ENCODE results near the gene OOSP4A.

The OOSP4A gene

DNA sequence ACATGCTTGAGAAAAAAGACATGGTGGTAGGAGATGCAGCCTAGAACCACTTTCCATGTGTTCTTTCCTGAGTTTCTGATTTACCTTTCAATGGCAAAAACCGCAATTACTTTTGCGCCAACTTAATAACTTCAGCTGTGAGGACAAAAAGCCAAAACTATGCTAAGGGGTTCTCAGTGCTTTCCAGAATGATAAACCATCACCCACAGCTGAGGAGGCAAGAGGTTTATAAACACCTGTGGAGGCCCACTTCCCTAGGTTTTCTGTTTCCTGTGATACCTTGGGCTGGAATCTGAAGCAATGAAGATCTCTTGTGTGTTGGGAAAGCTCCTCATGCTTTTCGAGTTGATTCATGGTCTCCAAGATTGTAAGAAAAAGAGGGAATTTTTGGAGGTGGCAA is at the start of gene OOSP4A:
TSS of gene OOSP4A (plus strand) at position 301 of the 400 bp plus-strand sequence. CDS start at position 301, 0 bp downstream.
- Histone ChIP-seq H3K27ac (no peak within 1 kb of the TSS), H3K4me1 (no peaks in the 10 kb centered on the region), H3K27me3 (no peaks in the 10 kb centered on the region), H3K36me3 (no peaks in the 10 kb centered on the region), H4K20me1 (no peaks in the 10 kb centered on the region), H3K4me2 (no peak within 1 kb of the TSS), H3K9me3 (replicated peaks in 1 of 11) (no peaks in the 10 kb centered on the region), H3K4me3 (no peak within 1 kb of the TSS), H3K9ac (no peak within 1 kb of the TSS)
- no peak for TF ChIP-seq Cebpa-rat (IDR thresholded peaks at IDR 0.05)

DNA sequence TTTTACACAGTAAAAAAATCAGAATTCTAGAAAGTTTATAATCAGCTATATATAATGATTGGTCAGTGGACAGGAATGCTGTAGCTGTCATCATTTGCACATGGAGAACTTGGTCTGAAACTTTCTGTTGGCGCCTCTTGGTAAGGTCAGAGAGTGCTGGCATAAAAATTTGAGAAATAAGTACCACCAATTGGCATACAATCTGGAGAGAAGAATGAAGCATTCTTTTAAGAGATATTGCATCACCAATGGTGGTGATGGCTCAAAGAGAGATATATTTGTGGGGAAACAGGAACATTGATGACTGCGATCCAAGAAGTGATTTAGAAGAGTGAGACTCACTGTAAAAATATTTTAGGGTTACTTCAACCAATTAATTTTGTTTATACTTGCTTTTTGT is 45.4 kb upstream of the OOSP4A start:
- H3K27me3 ChIP-seq, result no peaks in the 10 kb centered on the region
- H3K9me3 ChIP-seq (replicated peaks in 1 of 11), result peaks cover 32 to 50% (median 42%) of the 10 kb centered on the region in 11 experiments
- no peak for TF ChIP-seq Cebpa-rat (IDR thresholded peaks at IDR 0.05)
- H3K27ac ChIP-seq, result no peak overlapping the region
- no peaks in the 10 kb centered on the region for H4K20me1 ChIP-seq
- H3K9ac ChIP-seq, result no peak overlapping the region
- no peak overlapping the region for H3K4me3 ChIP-seq
- H3K4me2 ChIP-seq, result no peak overlapping the region
- H3K4me1 ChIP-seq, result no peaks in the 10 kb centered on the region
- H3K36me3 ChIP-seq, result peaks cover 0 to 3% (median 0%) of the 10 kb centered on the region in 11 experiments; a peak in 3 of 22 replicates

DNA sequence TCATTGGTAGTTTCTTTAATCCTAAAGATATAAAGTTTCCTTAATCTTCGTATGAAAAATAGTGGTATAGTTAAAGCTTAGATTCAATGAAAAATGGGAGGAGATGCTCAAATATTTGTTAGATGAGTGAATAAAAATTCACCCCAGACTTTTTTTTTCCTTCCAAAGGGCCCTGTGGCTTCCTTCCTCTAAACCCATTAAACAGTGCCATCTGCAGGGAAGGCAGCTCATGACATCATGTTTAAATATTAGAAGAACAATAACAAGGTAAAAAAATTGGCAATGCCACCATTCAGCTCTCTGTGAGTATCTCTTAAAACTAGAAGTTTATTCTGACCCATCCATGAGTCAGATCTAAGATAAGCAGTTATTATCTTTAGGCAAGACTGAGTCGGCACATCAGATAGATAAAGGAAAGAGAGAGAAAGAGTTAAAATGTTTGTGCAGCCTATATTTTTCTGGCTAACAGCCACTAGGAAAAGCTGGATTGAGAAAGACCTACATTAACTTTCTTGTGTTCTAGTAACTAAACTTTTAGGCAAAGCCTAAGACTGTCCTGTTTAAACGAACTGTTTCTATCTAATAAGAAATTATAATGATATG is 44.7 kb upstream of the OOSP4A start:
- Histone ChIP-seq H3K4me2 (no peak overlapping the region), H4K20me1 (no peaks in the 10 kb centered on the region), H3K4me1 (no peaks in the 10 kb centered on the region), H3K27me3 (no peaks in the 10 kb centered on the region), H3K27ac (no peak overlapping the region), H3K9me3 (replicated peaks in 1 of 11) (peaks cover 38 to 56% (median 48%) of the 10 kb centered on the region in 11 experiments), H3K9ac (no peak overlapping the region), H3K4me3 (no peak overlapping the region), H3K36me3 (peaks cover 0 to 3% (median 0%) of the 10 kb centered on the region in 11 experiments; a peak in 3 of 22 replicates)
- TF ChIP-seq Cebpa-rat (IDR thresholded peaks at IDR 0.05), result no peak

DNA sequence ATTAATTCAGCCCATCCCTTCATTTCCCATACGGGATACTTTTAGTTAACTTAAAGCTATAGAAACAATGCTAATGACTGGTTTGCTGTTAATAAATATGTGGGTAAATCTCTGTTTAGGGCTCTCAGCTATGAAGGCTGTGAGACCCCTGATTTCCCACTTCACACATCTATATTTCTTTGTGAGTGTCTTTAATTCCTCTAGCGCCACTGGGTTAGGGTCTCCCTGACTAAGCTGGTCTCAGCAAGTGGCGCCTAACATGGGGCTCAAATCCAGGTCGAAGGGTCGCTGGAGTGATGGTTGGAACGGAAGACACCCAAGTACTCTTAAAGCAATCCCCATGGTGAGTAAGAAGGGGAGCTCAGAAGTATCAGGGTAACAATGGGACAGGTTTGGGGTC is 40.0 kb upstream of the OOSP4A start:
- no peaks in the 10 kb centered on the region for H3K27me3 ChIP-seq
- H3K36me3 ChIP-seq, result peaks cover 0 to 3% (median 0%) of the 10 kb centered on the region in 11 experiments; a peak in 3 of 22 replicates
- no peak for TF ChIP-seq Cebpa-rat (IDR thresholded peaks at IDR 0.05)
- no peak overlapping the region for H3K4me2 ChIP-seq
- H4K20me1 ChIP-seq, result no peaks in the 10 kb centered on the region
- no peak overlapping the region for H3K27ac ChIP-seq
- H3K9me3 ChIP-seq (replicated peaks in 1 of 11), result peaks cover 58 to 79% (median 72%) of the 10 kb centered on the region in 11 experiments
- H3K9ac ChIP-seq, result no peak overlapping the region
- no peak overlapping the region for H3K4me3 ChIP-seq
- no peaks in the 10 kb centered on the region for H3K4me1 ChIP-seq

DNA sequence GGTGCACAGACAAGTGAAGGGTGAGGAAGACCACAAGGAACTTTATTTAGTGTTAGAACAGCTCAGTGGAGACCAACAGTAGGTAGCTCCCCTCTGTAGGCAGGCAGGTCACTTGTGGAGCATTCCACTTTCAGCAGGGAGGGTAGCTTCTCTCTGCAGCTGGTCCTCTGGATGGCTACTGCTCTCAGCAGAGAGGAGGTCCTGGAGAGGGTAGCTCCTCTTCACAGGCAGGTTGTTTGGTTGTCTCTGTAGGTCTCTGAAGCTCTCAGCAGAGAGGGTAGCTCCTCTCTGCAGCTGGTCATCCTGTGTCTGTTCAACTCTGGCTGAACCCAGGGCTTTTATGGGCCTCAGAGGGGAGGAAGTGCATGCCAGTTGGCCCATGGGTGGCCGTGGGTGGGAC is 32.1 kb upstream of the OOSP4A start:
- H3K4me2 ChIP-seq, result no peak overlapping the region
- no peak overlapping the region for H3K9ac ChIP-seq
- H3K4me3 ChIP-seq, result peak overlapping the region in 1 of 10 experiments; percentile 10; a peak in 1 of 20 replicates
- no peak for TF ChIP-seq Cebpa-rat (IDR thresholded peaks at IDR 0.05)
- no peaks in the 10 kb centered on the region for H4K20me1 ChIP-seq
- H3K4me1 ChIP-seq, result no peaks in the 10 kb centered on the region
- H3K27ac ChIP-seq, result no peak overlapping the region
- H3K9me3 ChIP-seq (replicated peaks in 1 of 11), result peaks cover 41 to 60% (median 55%) of the 10 kb centered on the region in 11 experiments
- H3K36me3 ChIP-seq, result peaks cover 0 to 6% (median 0%) of the 10 kb centered on the region in 11 experiments; a peak in 2 of 22 replicates
- no peaks in the 10 kb centered on the region for H3K27me3 ChIP-seq

DNA sequence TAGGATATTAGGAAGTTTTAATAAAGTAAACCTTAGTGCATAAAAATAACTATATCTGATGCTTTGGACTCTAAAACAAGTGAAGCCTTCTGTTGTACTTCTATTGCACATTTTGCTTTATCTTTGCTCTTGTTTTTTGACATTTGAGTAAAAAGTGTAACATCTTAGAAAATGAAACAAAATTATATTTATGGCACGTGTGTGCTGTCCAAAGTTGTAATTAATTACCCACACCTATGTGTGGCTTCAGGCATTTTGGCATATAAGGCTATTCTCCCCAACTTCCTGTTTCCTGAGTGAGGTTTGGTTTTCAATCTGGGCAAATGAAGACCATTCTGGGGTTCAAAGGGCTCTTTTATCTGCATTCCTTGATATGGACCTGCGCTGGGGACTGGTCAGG is 25.7 kb upstream of the OOSP4A start, which contains the start of gene OOSP1:
TSS of gene OOSP1 (plus strand) at position 301 of the 400 bp plus-strand sequence. CDS start at position 324, 23 bp downstream.
- Histone ChIP-seq H3K9ac (no peak within 1 kb of the TSS), H3K4me2 (no peak within 1 kb of the TSS; a peak in 1 of 22 replicates), H3K36me3 (no peaks in the 10 kb centered on the region), H3K27ac (no peak within 1 kb of the TSS), H4K20me1 (no peaks in the 10 kb centered on the region), H3K4me3 (no peak within 1 kb of the TSS), H3K4me1 (0 out of 20 replicates have a peak, but pooled peaks cover 0 to 6% (median 0%) of the 10 kb centered on the region in 10 experiments), H3K9me3 (replicated peaks in 1 of 11) (no peaks in the 10 kb centered on the region; a peak in 1 of 22 replicates), H3K27me3 (no peaks in the 10 kb centered on the region)
- TF ChIP-seq Cebpa-rat (IDR thresholded peaks at IDR 0.05), result no peak

DNA sequence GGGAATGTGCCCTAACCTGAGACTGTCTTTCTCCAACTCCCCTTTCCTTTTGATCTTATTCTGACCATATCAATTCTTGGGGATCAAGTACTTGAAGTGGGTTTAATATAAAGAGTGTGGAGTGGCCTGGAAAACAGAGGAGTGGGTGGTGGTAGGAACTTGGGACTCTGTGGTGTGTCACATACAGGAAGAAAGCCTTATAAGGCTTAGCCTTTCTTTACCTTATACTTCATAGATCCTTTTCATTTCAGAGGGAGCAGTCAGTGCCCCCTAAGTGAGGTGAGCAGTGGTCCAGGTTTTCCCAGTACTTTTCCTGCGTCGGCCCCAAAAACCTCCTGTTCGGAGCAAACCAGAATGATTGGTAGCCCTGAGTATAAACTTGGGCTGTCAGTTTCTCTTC is 25.1 kb upstream of the OOSP4A start:
- H3K9me3 ChIP-seq (replicated peaks in 1 of 11), result no peaks in the 10 kb centered on the region; a peak in 1 of 22 replicates
- H3K9ac ChIP-seq, result no peak overlapping the region
- H3K27ac ChIP-seq, result no peak overlapping the region
- TF ChIP-seq Cebpa-rat (IDR thresholded peaks at IDR 0.05), result no peak
- no peak overlapping the region; a peak in 1 of 22 replicates for H3K4me2 ChIP-seq
- no peaks in the 10 kb centered on the region for H4K20me1 ChIP-seq
- 0 out of 20 replicates have a peak, but pooled peaks cover 0 to 6% (median 0%) of the 10 kb centered on the region in 10 experiments for H3K4me1 ChIP-seq
- no peak overlapping the region for H3K4me3 ChIP-seq
- no peaks in the 10 kb centered on the region for H3K36me3 ChIP-seq
- no peaks in the 10 kb centered on the region for H3K27me3 ChIP-seq

DNA sequence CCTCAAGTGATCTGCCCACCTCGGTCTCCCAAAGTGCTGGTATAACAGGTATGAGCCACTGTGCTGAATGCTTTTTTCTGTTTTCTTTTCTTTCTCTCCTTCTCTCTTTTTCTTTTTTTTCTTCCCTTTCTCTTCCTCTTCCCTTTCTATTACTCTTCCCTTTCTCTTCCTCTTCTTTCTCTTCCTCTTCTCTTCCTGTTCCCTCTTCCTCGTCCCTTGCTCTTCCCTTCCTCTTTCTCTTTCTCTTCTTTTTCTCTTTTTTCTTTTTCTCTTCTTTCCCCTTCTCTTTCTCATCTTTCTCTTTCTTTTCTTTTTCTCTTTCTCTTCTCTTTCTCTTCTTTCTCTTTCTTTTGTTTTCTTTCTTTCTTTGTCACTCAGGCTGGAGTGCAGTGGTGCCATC is 24.4 kb upstream of the OOSP4A start:
- no peak overlapping the region for H3K4me3 ChIP-seq
- no peaks in the 10 kb centered on the region for H4K20me1 ChIP-seq
- no peak overlapping the region for H3K27ac ChIP-seq
- peaks cover under 1 to 6% (median 6%) of the 10 kb centered on the region in 10 experiments; a peak in 8 of 20 replicates for H3K4me1 ChIP-seq
- no peak overlapping the region for H3K9ac ChIP-seq
- H3K9me3 ChIP-seq (replicated peaks in 1 of 11), result peaks cover 0 to 5% (median 0%) of the 10 kb centered on the region in 11 experiments; a peak in 3 of 22 replicates
- H3K36me3 ChIP-seq, result no peaks in the 10 kb centered on the region
- no peak for TF ChIP-seq Cebpa-rat (IDR thresholded peaks at IDR 0.05)
- H3K4me2 ChIP-seq, result no peak overlapping the region
- H3K27me3 ChIP-seq, result no peaks in the 10 kb centered on the region

DNA sequence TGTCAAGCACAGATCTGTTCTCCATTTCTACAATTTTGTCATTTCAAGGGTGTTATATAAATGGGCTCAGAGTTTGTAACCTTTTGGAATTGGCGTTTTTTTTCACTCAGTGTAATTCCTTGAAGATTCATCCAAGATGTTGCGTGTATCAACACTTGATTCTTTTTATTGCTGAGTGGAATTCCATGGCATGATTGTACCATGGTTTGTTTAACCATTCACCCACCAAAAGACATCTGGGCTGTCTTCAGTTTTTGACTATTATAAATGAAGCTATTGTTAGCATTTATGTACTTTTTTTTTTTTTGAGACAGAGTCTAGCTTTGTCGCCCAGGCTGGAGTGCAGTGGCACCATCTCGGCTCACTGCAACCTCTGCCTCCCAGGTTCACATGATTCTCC is 22.7 kb upstream of the OOSP4A start:
- H3K4me2 ChIP-seq, result no peak overlapping the region
- peaks cover 0 to 10% (median 7%) of the 10 kb centered on the region in 11 experiments; a peak in 12 of 22 replicates for H3K9me3 ChIP-seq (replicated peaks in 1 of 11)
- no peak overlapping the region for H3K4me3 ChIP-seq
- H3K4me1 ChIP-seq, result peaks cover 4 to 22% (median 16%) of the 10 kb centered on the region in 10 experiments; a peak in 13 of 20 replicates
- H3K36me3 ChIP-seq, result no peaks in the 10 kb centered on the region
- H3K9ac ChIP-seq, result no peak overlapping the region
- H3K27me3 ChIP-seq, result no peaks in the 10 kb centered on the region
- H3K27ac ChIP-seq, result no peak overlapping the region
- no peak for TF ChIP-seq Cebpa-rat (IDR thresholded peaks at IDR 0.05)
- no peaks in the 10 kb centered on the region for H4K20me1 ChIP-seq
